GM19463 (cell line): ENCODE data around the gene CAMKK1.

ENCODE experiments used
- ATAC-seq: cut with Tn5 transposase; IDR thresholded peaks from one replicate; pipeline ENCODE4 v1.9.1; 2021; ENCODE audit warnings: mild to moderate bottlenecking, moderate library complexity; ENCODE audit not compliant: unreplicated experiment

The CAMKK1 gene

GRCh38 chr17:3918372-3919122 is 25.7 kb upstream of the CAMKK1 start:
- no peak for ATAC-seq

GRCh38 chr17:3917391-3917931 is 24.6 kb upstream of the CAMKK1 start:
- ATAC-seq: no peak

GRCh38 chr17:3916825-3917224 is 24.0 kb upstream of the CAMKK1 start:
- ATAC-seq: no peak

GRCh38 chr17:3915995-3916696 is 23.3 kb upstream of the CAMKK1 start, which contains the start of gene P2RX1:
Gene P2RX1, minus strand, starts transcription at chr17:3916465. Its CDS starts 240 bp downstream, at chr17:3916225.
- ATAC-seq: no peak

GRCh38 chr17:3915581-3915994 is 22.7 kb upstream of the CAMKK1 start:
- ATAC-seq: no peak

- peak; percentile 34 for ATAC-seq
These were observed 21.4 kb upstream of the CAMKK1 start for GRCh38 chr17:3914312-3914670.

- ATAC-seq: peak; percentile 43
These were observed 20.9 kb upstream of the CAMKK1 start for GRCh38 chr17:3913531-3914311.

- no peak for ATAC-seq
These were observed 20.0 kb upstream of the CAMKK1 start for GRCh38 chr17:3912827-3913226.

- ATAC-seq: peak; percentile 86
These were observed 18.6 kb upstream of the CAMKK1 start for GRCh38 chr17:3911271-3912053.

- ATAC-seq: no peak
These were observed 17.8 kb upstream of the CAMKK1 start for GRCh38 chr17:3910420-3911270.

- ATAC-seq: no peak
These were observed 16.4 kb upstream of the CAMKK1 start for GRCh38 chr17:3909257-3909656.

- ATAC-seq: no peak
These were observed 14.8 kb upstream of the CAMKK1 start for GRCh38 chr17:3907483-3908216.

- no peak for ATAC-seq
These were observed 14.0 kb upstream of the CAMKK1 start for GRCh38 chr17:3906881-3907280.

GRCh38 chr17:3905017-3905520 is 12.2 kb upstream of the CAMKK1 start:
- no peak for ATAC-seq

GRCh38 chr17:3904501-3904900 is 11.6 kb upstream of the CAMKK1 start:
- ATAC-seq: no peak

GRCh38 chr17:3903881-3904290 is 11.0 kb upstream of the CAMKK1 start:
- ATAC-seq: no peak

- ATAC-seq: no peak
These were observed 10.4 kb upstream of the CAMKK1 start for GRCh38 chr17:3903051-3903825.

GRCh38 chr17:3900646-3901045 is 7.8 kb upstream of the CAMKK1 start:
- no peak for ATAC-seq
